HG02981 (cell line): ENCODE data around the gene CDC42BPG.
A peak's percentile ranks its signal among the peaks of the same experiment; 100 is the strongest.

Experiments
- ATAC-seq: cut with Tn5 transposase; IDR thresholded peaks from one replicate; pipeline ENCODE4 v1.9.1; 2021; ENCODE audit warnings: mild to moderate bottlenecking, moderate library complexity; ENCODE audit not compliant: unreplicated experiment

Gene CDC42BPG

GRCh38 chr11:64790205-64791095, 54.0 kb downstream of the CDC42BPG start:
- no peak for ATAC-seq

GRCh38 chr11:64789331-64790204, 54.9 kb downstream of the CDC42BPG start:
- no peak for ATAC-seq

GRCh38 chr11:64788321-64789215, 55.9 kb downstream of the CDC42BPG start:
- ATAC-seq = no peak

GRCh38 chr11:64787526-64788320, 56.7 kb downstream of the CDC42BPG start:
- ATAC-seq = no peak

- no peak for ATAC-seq
These were observed 58.1 kb downstream of the CDC42BPG start for GRCh38 chr11:64786308-64786707.

- ATAC-seq = no peak
These were observed 59.5 kb downstream of the CDC42BPG start for GRCh38 chr11:64784813-64785581.

- peak; percentile 79 for ATAC-seq
These were observed 65.8 kb downstream of the CDC42BPG start, which contains the start of gene SF1 for GRCh38 chr11:64778473-64779298. SF1 (minus strand) TSS chr11:64778542; CDS start chr11:64778392, 150 bp downstream.

- ATAC-seq = peak; percentile 3
These were observed 66.3 kb downstream of the CDC42BPG start for GRCh38 chr11:64778223-64778472.

GRCh38 chr11:64777449-64778222, 66.8 kb downstream of the CDC42BPG start:
- peak; percentile 26 for ATAC-seq

- ATAC-seq = no peak
These were observed 67.6 kb downstream of the CDC42BPG start for GRCh38 chr11:64776875-64777274.

- no peak for ATAC-seq
These were observed 68.0 kb downstream of the CDC42BPG start for GRCh38 chr11:64776425-64776824.

- ATAC-seq = no peak
These were observed 70.3 kb downstream of the CDC42BPG start for GRCh38 chr11:64774144-64774543.
